Ramos (cell line): ENCODE measurements around the gene FAIM2.
"Not testable (repeated sequence)": the region's sequence is repeated elsewhere in the genome, so short reads cannot be mapped to it uniquely, and the experiment has no call there.

Experiments used
- in situ Hi-C: fragments of 300-500 bp; cut with MboI; formaldehyde crosslinking; loops from one replicate; pipeline ENCODE4 v1.14.3; 2022; ENCODE audit warnings: low sequenced_read_pairs; ENCODE audit not compliant: unreplicated experiment

The FAIM2 gene

DNA sequence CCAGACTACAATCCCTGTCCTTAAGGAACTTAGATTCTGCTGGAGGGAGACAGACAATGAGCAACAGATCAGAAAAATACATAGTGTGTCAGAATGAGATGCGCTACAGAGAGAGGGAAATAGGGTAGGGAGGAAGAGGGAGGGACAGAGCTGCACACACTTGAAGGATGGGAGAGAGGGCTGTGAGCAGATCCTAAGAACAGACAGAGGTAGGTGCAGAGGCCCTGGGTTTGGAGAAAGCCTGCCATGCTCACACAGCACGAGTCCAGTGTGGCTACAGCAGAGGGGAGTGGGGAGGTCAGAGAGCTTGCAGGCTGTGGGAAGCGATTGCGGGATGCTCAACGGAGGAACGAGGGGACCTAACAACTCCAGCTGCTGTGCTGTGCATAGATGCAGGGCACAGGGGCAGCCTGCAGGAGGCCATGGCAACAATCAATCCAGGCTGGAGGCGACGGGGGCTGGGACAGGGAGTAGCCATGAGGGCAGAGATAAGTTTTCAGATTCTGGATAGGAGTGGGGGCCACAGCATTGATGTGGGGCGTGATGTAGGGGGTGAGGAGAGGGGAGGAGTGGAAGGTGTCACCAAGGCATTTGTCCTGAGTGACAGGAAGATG, 20.7 kb downstream of the FAIM2 start:
- in situ Hi-C loops: no loop called here

DNA sequence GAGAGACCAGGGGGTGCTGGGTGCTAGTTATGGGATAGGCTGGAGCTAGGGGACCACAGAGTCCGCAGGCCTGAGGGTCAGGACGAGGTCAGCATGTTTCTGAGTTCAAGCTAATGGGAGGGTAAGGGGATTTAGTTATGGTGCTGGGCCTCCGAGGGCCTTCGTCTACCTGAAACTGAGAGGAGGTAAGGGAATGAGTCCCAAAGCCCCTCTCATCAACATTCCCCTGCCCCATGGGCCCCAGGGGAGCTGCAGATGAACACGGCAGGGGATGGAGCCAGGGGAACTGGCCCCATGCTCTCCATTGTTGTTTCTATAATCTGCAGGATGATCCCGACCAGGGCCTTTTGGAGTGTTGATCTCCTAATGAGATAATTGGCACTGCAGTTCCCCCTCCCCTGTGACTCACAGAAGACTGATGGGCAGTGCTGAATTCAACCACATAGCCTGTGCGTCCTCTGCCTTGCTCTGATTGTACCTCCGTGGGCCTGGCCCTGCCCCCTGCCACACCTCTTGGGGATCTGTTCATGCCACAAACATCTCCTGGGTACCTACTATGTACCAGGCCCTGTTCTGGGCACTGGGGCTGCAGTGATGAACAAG, 21.4 kb downstream of the FAIM2 start:
- in situ Hi-C loops: no loop called here

DNA sequence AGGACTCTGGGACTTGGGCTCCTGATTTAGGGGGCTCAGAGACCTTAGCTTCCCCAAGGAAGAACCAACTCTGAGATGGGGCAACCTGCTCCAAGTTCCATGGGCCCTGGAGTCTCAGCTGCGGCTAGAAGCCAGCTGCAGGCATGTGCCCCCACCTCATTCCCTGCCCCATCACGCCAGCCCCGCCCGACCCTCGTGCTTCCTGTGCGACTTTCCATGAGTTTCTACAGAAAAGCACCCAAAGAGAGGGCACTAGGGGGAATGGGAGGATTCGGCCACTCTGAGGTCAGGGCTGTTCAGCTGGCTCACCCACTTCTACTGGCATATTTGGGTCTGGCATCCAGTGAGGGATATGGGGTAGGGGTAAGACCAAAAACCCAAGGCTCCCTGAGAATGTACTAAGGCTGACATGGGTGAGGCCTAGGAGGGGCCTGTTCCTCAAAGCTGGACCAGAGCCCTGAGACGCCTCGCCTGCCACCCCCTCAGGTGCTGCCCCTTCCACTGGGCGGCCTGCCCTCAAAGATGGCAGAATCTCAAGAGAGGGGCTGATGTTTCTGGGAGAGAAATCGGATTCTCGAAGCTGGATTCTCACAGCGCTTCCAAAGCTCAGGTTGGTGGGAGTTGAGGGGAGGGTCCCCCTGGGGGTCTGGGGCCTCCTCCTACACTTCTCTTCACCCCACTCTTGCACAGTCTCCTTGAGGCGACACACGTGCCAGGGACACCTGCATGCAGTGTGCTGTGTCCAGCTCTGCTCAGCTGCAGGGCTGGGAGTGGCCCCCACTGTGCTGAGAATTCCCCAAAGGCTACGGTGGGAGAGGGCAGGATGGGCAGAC, 22.1 kb downstream of the FAIM2 start:
- in situ Hi-C loops: no loop called here

DNA sequence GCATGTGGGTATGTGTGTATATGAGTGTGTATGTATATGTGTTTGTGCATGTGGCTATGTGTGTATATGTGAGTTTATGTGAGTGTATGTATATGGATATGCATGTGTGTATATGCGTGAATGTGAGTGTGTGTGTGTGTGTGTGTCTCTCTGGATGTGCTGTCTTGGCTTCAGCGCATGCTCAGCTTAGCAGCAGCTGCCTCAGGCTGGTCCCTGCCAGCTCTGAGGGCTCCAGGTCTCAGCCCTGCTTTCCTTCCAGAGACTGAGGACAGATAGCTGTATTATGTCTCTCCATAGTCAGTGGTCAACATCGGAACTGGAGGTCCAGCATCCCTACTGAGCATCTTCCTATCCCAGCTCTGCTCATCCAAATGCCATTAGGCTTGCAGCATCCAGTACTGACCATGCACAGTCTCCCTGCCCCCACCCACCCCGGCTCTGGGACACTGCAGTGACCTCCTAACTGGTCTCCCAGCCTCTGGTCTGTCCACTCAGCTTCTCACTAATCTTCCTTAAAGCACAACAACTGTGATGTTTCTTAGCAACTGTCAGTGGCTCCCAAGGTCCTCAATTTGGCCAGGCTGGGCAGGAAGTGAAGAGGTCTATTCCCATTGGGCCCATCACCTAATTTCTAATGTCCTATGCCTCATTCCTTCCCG, 22.8 kb downstream of the FAIM2 start:
- in situ Hi-C loops: no loop called here

DNA sequence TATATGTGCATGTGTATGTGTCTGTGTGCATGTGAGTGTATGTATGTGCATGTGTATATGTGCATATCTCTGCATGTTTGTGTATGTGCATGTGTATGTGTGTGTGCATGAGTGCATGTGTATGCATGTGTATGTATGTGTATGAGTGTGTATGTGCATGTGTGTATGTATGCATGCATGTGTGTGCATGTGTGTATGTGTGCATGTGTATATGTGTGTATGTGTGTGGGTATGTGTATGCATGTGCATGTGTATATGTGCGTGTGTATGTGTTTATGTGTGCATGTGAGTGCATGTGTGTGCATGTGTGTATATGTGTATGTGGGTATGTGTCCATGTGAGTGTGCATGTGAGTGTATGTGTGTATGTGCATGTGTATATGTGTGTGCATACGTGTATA, 24.6 kb downstream of the FAIM2 start:
- in situ Hi-C loops: not testable (repeated sequence)

DNA sequence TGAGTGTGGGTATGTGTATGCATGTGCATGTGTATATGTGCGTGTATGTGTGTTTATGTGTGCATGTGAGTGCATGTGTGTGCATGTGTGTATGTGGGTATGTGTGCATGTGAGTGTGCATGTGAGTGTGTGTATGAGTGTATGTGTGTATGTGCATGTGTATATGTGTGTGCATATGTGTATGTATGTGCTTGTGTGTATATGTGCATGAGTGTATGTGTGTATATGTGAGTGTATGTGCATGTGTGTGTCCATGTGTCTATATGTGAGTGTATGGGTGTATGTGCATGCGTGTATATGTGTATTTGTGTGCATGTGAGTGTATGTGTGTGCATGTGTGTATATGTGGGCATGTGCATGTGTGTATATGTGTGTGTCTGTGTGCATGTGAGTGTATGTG, 25.7 kb downstream of the FAIM2 start:
- in situ Hi-C loops: no loop called here

DNA sequence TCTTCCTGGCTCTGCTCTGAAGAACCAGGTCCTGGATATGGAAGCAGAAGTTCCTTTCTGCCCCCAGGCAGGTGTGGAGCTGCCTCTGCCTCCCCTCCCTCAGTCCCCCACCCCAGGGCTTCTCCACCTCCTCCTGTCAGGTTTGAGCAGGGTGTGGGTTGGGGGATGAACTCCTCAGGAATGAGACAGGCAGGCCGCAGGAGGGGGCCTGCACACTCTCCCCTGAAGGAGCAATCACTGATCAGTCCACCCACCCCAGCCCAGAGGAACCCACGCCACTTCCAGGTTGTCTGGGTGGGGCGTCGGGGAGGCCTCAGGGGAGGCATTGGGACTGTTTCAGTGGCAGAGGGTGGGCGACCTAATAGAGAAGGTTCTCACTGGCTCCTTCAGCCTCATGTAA, 26.6 kb downstream of the FAIM2 start:
- in situ Hi-C loops: no loop called here

DNA sequence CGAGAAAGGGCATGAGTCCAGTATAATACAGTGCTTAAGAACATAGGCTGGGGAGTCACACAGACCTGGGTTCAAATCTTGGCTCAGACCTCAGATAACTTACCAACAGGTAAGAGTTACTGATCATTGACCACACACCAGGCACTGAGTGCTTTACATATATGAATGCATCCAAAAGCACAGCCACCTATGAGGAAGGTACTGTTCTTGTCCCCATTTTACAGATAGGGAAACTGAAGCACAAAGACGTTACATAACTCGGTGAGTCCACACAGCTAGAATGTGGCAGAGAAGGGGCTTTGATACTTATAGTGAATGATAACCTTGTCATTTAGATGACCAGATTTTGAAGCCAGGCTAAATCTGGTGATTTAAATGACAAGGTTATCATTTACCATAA, 27.6 kb downstream of the FAIM2 start:
- in situ Hi-C loops: no loop called here

DNA sequence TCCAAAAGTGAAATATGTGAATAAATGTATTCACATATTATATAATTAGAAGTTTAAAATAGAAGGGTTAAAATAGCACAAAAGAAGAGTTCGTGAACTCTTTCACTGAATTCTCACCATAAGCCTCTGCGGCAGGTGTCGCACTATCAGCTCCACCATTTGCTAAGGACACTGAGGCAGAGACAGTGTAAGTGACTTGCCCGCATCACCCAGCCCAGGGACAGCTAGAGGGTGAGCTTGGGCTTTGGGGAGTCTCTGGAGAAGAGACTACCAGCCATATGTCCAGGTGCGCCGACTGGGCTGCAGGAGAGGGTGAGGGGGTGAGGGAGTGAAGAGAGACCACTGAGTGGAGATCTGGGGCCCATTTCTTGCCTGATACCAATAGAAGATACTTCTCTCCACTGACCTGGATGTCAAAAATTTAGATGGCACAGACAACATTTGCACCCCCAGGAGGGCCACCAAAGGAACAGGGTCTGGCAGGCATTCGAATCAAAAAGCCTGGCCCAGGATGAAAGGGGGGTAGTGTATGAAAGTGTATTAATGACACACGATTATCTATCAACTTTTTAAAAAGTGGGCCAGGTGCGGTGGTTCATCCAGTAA, 28.5 kb downstream of the FAIM2 start:
- in situ Hi-C loops: no loop called here

DNA sequence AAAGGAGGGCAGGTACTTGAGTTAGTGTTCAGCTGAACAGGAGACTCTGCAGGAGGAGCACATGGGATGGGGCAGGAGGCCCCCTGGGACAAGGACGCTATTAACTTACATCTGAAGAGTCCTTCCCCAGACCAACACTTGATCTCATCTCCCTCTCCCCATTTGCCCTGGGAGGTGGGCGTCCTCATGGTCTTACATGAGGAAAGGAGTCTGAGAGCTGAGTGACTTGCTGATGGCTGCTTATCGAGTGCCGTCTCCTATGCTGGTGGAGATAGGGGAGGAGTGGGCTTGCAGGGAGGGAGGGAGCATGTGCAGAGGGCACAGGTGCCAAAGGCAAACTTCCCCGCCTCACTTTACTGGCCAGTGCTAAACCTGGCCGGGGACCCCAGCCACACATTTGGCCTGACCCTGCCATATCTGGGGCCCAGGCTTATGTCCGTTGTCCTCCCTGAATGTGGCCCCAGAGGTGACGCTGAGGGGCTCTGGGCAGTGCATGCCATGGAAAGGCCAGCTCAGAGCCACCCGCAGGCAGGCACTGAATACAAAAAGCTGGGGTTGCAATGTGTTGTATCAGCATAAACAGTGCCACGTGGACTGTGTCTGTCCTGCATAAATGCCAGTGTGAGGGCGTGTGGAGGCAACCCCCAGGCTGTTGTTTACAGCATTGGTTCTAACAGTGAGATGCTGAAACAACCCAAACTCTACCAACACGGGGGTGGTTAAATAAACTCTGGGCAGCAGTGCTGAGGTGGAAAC, 29.4 kb downstream of the FAIM2 start:
- in situ Hi-C loops: no loop called here

DNA sequence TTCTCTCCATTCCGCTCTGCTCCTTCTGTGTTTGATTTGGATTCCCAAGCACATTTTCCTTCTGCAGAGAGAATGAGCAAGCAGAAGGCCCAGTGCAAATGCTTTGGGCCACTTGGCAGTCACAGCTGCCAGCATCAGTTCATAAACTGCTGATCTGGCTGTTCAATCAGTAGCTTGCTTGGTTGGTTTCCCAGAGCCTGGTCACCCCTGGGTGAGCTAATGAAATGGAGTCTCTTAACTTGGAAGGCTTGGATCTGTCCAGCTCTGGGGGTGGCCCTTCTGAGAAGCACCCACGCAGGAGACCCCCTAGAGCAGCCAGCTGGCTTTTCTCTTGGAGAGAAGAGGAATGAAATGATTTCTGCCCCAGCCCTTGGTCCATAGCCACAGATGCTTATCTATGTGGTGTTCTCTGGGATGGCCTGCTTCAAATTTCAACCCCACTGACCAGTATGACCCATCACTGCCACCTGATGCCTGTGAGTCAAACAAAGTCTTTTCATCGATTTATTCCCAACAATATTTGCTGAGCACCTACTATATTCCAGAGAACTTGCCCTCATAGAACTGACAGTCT, 30.3 kb downstream of the FAIM2 start:
- in situ Hi-C loops: no loop called here

DNA sequence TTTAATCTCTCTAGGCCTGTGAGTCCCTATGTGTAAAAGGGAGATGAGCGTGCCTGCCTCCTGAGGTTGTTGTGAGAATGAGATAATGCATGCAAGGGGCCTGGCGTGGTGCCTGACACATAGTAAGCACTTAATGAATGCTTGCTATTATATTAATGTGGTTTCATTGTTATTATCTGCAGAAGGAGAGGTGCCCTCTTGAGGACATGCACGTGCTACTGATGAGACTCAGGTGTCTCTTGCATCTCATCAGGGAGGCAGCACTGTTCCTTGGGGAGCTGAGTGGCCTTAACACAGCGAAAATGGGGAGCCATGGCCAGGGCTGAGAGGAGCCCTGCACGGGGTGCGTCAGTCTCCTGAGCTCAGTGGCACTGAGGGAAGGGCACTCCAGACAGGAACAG, 30.9 kb downstream of the FAIM2 start:
- in situ Hi-C loops: no loop called here

DNA sequence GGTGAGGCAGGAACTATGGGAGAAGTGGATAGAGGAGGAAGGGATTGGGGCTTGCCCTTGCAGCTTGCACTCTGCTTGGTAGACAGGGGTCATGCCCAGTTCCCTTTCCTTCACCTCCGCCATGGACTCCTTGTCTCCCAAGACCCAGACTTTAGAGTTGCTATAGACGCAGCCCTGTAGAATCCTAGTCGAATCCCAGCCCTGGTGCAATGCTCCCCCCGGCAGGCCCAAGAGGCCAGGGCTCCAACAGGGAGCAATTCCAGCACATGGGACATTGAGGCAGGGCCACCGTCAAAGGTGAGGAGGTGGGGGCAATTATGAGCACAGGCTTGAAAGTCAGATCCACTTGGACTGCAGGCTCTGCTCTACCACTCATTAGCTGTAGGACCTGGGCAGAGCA, 31.3 kb downstream of the FAIM2 start:
- in situ Hi-C loops: no loop called here

DNA sequence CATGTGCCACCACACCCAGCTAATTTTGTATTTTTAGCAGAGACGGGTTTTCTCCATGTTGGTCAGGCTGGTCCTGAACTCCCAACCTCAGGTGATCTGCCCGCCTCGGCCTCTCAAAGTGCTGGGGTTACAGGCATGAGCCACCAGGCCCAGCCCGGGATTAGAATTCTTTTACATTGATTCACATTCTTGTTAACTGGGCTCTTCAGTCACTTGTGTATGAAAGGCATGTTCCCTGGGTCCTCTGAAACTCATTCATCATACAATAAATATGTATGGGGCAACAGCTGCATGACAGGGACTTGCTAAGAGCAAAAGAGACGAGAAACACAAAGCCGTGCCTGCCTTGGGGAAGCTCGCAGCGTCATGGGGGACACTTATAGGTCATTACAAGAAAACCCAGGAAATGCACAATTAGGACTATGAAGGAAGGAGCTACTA, 31.9 kb downstream of the FAIM2 start:
- in situ Hi-C loops: not testable (repeated sequence)

DNA sequence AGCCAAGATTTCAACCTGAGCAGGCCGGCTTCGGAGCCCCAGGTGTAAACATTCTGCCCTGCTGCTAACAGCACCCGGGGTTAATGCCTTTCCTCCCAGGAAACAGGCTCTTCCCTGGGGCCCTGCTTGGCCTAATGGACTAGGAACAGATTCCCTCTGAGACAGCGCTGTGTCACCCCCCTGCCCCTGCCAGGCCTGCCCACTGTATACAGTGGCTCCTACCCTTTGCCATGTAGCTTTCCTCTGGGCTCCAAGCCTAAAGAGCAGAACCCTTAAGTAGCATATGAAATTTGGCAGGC, 32.5 kb downstream of the FAIM2 start:
- in situ Hi-C loops: no loop called here

DNA sequence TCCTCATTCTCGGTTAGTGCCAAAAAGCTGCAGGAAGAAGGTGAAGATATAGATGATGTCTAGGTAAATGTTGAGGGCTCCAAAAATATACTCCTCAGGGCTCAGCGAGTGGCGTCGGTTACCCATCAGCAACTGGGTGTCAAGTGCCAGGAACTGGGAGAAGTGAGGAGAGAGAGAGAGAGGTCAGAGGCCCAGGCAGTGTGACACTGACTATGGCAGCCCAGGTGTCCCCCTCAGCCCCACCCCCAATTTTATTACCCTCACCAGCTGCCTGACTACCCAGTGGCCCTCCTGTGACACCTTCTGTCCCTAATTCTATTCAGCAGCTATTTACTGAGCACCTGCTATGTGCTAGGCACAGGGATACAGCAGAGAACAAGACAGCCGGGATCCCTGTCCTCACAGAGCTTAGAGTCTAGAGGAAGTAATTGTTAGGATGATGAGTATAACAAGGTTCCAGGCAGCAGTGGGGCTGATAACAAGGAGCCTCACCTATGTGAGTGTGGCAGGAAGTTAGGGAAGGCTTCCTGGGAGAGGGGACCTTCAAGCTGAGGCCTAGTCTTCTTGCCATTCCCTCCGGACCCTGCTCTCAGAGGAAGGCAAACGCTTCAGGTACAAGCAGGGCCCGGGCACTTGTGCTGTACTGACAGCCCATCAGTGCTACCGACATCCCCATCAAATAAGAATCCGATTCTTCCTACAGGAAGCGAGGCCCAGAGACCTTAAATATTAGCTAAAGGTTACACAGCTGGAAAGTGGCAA, 33.0 kb downstream of the FAIM2 start:
- in situ Hi-C loops: no loop called here

DNA sequence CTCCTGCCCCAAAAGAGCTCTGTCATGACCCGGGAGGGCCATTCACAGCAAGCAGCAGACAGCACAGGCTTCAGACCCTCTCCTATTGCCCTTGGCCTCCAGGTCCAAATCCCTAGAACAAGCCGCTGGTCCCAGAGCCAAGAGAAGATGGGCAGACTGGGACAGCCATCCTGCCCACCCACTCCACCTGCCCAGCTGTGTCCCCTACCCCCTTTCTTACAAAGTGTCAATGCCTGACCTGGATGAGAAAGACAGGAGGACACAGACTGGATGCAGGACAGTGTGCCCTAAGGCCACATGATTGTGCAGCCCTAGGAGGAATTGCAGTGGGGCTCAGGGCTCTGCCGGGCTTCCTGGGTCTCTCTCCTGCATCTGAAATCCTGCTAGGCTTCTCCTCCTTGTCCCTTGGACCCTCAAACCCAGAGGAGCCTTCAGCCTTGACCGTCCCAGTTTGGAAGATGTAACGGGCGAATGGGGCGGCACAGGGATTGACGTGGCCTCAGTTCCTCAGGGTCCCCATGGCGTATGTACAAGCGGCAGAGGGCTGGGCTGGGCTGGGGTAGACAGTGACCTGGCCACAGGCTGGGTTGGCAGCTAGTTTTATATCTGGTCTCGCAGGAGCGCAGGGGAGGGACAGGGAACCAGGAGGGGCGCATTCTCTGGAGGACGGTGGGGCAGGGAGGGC, 33.7 kb downstream of the FAIM2 start:
- in situ Hi-C loops: no loop called here

DNA sequence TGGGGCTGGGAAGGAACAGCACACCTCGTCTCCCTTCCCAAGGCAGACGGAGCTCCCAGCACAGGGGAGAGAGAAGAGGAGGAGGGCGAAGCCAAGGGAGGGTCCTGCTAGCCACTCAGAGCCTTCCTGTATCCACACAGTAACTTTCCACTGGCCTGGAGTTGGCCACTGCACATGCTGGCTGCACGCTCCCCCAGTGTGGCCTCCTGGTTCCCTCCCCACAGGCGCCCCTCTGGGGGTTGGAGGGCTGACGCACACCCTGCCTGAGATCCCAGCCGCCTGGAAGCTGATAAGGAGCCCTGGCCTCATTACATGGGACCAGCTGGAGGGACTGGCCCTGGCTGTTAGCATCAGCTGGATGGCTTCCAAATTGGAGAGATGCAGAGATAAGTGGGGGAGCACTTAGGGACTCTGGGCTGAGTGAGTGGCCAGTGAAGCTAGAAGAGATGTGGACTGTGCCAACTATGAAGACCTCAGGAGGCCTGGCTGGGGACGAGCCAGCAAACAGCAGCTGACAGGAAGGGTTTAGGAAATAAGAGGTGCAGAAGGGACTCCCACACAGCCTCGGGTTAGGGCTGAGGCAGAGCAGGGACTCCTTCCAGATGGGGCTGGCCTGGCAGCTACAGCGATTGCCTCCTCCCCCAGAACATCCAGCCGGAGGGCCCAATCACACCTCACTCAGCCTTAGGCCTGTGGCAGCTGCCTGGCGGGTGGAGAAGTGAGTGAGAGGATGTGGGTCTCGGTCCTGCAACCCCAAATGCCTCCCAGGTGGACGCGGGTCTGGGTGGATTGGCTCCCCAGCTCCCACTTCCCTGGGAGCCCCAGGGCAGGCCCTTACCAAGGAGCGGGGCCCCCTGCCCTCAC, 34.5 kb downstream of the FAIM2 start:
- in situ Hi-C loops: no loop called here
